Measurements from ENCODE around the gene PSMC2.

Gene PSMC2

GRCh38 chr7:103347507-103348267 is at the start of gene PSMC2:
Gene PSMC2, plus strand, starts transcription at chr7:103347643. Its CDS starts 69 bp downstream, at chr7:103347712.
- DNase-seq: peak; percentile 89

DNA sequence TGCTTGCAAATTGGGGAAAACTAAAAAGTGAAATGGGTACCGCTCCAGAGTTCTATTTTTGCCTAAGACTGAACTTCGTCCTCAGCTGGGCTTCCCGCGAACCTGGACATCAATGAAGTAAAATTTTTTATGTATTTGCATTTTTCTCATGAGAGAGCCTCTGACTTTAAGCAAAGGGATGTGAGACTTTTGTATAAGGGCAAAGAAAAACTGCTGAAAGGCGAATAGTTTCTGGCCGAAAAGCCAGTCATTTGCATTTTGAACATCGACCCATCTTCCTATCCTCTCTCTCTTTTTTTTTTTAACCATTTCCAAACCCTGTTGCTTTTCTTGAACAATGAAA is 49.6 kb upstream of the PSMC2 start:
- no peak for DNase-seq

GRCh38 chr7:103299660-103300059 is 47.8 kb upstream of the PSMC2 start:
- DNase-seq: no peak

GRCh38 chr7:103301441-103301840 is 46.0 kb upstream of the PSMC2 start:
- no peak for DNase-seq

DNA sequence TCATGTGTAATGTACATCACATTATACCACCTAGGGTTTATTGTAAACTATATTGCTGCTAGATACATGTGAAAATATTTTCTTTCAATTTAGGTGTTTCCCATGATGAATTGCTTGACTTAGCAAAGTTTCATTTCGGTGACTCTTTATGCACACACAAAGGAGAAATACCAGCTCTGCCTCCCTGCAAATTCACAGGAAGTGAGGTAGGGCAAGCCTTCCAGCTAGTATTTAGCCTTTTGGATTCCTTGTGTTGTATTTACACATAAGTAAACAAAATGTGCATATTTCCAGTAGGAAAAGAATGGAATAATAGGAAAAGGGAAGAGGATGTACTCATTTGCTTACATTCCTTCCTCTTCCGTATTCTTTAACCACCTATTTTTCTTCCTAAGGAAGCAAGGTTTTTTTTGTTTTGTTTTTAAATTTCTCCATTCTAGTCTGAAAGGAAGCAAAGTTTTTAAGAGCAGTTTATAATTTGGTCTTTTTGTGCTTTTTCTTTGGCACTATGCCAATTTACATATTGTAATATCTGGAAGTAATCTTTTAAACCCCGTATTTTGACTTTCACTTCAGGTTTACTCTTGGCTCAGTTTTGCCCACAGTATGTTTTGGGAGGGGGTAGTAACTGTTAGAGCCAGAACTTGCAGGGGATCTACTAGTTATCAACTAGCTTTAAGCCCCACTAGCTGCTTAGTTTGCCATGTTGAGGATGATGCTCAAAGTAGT is 39.8 kb upstream of the PSMC2 start:
- DNase-seq: no peak

GRCh38 chr7:103314852-103315251 is 32.6 kb upstream of the PSMC2 start:
- DNase-seq: no peak

DNA sequence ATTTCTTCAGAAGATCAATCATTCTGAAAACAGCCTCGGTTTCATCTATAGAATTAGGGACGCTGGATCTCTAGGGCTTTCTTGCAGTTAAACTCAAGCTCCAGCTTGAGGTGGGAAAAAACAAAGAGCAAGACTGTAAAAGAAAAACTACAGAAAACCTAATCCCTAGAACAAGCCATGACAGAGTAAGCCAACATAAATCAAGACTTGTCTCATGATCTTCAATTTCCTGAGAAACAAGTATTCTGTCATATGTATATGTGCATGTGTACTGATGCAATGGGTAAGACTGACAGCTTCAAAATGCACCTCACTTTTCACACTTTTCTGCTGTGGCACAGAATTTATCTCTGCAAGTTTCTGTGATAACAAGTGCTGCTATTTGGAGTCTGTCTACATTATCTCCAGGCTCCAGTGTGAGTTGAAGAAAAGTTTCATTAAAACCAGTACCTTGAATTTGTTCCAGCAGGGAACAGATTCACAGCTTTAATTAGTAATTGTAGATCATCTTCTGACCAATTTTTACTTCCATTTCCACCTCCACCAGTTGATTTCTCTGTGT is 31.0 kb upstream of the PSMC2 start:
- no peak for DNase-seq

- DNase-seq: no peak
Measured at GRCh38 chr7:103317009-103317408, 30.4 kb upstream of the PSMC2 start.

DNA sequence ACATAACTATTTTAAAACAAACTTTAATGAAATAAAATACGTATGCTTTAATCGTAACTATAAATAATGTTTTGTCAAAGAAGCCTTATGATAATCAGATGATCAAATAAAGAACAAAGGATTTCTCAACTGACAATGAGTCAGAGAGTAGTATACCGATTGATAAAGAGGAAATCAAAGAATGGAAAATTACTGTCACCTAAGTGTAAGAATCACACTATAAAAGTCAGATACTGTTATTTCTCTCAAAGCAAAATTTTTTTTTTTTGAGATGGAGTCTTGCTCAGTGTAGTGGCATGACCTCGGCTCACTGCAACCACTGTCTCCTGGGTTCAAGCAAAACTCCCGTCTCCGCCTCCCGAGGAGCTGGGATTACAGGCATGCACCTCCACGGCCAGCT is 21.7 kb upstream of the PSMC2 start:
- no peak for DNase-seq

GRCh38 chr7:103336761-103337160 is 10.7 kb upstream of the PSMC2 start:
- no peak for DNase-seq

- DNase-seq: no peak
Measured at GRCh38 chr7:103338864-103339263, 8.6 kb upstream of the PSMC2 start.

DNA sequence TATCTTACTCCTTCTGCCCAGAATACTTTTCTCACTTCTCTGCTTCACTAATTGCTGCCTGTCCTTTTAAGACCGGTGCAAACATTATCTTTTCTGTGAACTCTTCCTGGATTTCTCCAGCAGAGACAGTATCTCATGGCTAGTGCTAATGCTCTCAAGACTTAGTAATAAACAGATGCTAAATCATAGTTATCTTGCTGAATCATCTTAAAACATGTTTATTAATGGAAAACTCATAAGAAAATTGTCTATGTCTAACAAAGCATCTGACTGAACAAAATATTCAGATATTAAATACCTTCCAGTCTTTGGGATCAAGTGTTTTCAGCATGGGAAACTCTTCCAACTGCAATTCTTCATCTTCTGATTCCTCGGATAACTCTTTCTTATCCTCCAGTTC is 6.0 kb upstream of the PSMC2 start:
- DNase-seq: no peak

GRCh38 chr7:103343332-103343731 is 4.1 kb upstream of the PSMC2 start:
- DNase-seq: no peak

GRCh38 chr7:103343758-103344452 is 3.5 kb upstream of the PSMC2 start:
- DNase-seq: peak; percentile 20

- peak; percentile 85 for DNase-seq
Measured at GRCh38 chr7:103344453-103345149, 2.8 kb upstream of the PSMC2 start, which contains the start of gene DNAJC2. Gene DNAJC2, minus strand, starts transcription at chr7:103344767. Its CDS starts 145 bp downstream, at chr7:103344622.

DNA sequence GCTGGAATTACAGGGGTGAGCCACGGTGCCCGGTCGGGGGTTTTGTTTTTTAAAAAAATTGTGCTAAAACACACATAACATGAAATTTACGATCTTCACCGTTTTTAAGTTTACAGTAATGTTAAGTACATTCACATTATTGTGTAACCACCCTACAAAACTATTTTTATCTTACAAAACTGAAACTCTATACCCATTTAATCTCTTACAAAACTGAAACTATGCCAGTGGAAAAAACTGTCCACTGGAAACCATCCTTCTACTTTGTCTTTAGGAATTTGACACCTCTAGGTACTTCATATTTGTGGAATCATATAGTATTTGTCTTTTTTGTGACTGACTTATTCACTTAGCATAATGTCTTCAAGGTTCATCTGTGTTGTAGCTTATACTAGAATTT is 1.0 kb upstream of the PSMC2 start:
- no peak for DNase-seq

DNA sequence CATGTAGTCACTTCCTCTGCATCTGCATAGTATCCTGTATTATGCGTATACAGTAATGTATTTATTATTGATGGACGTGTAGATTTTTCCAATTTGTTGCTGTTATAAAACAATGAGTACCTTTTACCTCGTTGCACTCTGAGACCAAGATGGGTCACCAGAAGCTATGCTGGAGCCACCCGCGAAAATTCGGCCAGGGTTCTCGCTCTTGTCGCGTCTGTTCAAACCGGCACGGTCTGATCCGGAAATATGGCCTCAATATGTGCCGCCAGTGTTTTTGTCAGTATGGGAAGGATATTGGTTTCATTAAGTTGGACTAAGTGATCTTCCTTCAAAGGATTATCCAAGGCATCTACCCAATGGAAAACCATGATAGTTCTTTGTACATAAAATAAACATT is 1.0 kb downstream of the PSMC2 start:
- no peak for DNase-seq

GRCh38 chr7:103348959-103349358 is 1.5 kb downstream of the PSMC2 start:
- DNase-seq: no peak

DNA sequence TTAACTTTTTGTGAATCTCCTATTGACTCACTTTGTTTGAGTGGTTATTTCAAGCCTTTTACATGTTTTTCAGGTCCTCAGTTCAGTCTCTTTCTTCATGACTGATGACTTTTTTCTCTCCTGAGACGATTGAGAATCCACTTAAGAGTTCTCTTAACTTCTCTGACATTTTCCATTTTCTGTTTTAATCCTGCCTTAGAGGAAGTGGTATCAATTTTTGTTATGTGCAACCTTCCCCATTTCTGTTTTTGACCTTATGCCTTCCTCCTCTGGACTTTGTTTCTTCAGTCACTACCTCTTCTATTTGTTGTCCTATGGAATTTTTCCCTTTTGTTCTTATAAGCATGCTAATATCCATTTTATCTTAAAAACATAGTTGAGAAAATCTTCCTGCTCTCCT is 2.4 kb downstream of the PSMC2 start:
- no peak for DNase-seq

GRCh38 chr7:103369432-103369831 is 22.0 kb downstream of the PSMC2 start:
- DNase-seq: no peak

GRCh38 chr7:103373866-103374643 is 26.6 kb downstream of the PSMC2 start:
- DNase-seq: peak; percentile 19
